GM12874 (cell line): ENCODE results near the gene HOXB2.

Experiments
- TF ChIP-seq, protein P1 (sequence below): IDR thresholded peaks from 2 replicates; pipeline ENCODE4 v1.5.1; 2011; ENCODE audit warnings: low read depth, mild to moderate bottlenecking, control low read depth, low read length, moderate library complexity; ENCODE audit not compliant: insufficient read depth

The HOXB2 gene

DNA sequence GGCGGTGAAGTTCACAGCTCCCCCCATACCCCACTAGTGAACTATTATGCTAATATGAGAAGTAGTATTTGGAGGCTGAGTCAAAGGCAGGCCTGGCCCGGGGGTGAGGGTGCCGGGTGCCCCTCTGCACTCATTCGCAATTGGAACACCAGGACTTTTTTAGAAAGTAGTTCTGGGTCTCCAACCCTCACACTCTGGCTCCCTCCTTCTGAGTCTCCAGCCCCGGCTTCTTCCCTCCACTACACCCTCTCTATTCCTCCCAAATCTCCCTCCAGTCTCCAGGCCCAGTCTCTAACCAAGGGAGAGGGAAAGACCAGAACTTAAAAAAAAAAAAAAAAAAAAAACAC lies 11.3 kb upstream of the HOXB2 start:
- TF ChIP-seq, protein P1, sequence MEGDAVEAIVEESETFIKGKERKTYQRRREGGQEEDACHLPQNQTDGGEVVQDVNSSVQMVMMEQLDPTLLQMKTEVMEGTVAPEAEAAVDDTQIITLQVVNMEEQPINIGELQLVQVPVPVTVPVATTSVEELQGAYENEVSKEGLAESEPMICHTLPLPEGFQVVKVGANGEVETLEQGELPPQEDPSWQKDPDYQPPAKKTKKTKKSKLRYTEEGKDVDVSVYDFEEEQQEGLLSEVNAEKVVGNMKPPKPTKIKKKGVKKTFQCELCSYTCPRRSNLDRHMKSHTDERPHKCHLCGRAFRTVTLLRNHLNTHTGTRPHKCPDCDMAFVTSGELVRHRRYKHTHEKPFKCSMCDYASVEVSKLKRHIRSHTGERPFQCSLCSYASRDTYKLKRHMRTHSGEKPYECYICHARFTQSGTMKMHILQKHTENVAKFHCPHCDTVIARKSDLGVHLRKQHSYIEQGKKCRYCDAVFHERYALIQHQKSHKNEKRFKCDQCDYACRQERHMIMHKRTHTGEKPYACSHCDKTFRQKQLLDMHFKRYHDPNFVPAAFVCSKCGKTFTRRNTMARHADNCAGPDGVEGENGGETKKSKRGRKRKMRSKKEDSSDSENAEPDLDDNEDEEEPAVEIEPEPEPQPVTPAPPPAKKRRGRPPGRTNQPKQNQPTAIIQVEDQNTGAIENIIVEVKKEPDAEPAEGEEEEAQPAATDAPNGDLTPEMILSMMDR, result no peak

DNA sequence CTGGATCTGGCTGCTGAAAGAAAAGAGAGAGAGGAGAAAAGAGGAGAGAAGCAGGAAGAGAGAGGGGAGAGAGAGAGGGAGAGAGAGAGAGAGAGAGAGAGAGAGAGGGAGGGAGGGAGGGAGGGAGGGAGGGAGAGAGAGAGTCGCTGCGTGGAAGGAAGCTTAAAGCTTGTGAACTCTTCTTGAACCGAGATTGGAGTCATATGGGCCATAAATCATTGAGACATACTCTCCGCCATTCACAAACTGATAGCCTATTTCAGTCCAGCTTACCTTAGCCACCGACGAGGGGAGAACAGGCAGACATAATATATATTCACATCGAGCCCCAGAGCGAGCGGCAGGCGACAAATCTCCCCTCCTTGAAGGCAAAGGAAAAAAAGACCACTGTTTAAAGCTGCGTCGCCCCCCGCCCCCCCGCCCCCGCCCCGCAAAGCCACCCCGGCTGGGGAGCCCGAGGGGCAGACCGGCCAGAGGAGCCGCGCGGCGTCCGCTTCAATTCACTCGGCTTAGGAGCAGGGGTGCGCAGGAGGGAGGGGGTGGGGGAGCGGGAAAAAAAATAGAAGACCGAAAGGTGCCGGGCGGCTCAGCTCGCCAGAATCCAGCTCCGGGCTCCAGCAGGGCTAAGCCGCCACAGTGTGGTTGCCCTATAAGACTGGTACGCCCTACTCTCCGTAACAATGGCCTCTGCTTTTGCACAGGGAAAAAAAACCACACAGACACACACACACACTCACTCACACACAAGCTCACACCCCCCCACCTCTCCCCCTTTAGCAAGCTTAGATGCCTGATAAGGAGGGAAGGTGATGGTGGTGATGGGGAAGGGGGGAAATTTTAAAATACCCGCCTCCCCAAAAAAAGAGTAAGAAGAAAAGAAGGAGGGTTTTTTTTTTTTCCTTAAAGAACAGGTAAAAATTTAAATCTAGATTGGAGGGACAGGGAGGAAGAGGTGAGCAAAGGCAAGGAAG lies 10.6 kb upstream of the HOXB2 start:
- TF ChIP-seq, protein P1, result no peak

DNA sequence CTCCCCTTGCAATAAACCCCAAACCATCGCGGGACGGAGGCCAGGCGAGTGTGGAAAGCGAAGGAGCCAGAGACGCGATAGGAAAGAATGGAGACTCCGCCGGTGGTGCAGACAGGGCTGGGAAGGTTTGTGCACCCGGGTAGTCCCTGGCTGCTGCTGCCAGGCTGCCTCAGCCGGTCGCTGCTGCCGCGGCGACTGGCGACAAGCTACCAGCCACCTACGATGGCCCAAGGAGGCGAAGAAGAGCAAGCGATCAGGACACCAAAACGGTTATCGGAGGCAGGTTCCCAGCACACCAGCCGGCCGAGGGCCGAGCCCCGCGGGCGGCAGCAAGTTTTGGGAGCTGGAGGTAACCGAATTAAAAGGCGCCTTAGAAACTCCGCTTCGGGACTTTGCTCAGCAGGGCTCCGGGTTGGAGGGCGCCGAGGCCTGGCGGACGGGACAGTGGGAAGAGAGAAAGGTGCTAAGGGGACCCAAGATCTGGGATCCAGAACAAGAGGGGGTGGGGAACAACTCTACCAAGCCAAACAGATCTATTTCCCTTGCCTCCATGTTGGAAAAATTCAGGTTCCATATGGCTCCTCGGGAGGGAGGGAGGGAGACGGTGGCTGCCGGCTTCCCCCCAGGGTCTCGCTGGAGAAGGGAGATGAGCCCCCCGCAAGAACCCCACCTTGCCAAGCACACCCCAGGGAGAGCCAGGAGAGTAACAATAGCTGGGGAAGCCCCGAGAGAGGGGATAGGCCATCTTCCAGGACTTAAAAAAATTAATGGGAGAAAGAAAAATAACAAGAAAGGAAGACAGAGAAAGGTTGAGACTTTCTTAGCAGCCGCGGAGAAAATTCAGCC lies 9.7 kb upstream of the HOXB2 start:
- TF ChIP-seq, protein P1, result no peak

DNA sequence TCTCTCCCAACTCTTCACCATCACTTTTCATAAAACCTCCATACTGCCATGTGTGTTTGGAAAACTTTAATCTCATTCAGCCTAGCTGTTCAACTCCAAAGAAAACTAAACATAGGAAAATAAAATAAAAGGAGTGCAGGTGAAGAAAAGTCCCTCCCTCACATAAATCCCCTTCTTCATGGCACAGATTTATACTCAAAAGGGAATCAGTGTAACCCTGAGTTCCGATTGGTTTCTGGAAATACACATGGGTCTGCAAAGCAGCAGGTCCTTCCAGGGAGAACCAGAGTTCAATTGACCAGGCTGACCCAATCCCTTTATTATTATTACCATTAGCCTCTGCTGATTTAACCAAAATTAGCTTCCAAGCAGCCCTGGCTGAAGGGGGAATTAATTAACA lies 8.9 kb upstream of the HOXB2 start:
- TF ChIP-seq, protein P1, result no peak

DNA sequence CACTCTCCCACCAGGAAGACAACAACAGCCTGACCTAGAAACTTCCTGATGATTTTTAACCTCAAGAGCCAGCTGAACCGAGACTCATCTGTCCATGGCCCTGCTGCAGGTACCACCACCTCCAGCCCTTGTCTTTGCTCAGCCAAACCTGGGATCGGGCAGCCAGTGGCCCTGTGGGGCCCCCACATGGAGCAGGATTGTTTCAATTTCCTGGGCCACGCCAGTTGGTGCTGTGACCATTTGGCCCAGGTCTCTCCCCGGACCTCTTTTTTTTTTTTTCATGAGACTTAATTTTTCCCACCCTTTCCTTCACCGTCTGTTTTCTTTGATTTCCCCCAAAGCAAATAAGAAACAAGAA lies 8.3 kb upstream of the HOXB2 start:
- TF ChIP-seq, protein P1, result no peak

DNA sequence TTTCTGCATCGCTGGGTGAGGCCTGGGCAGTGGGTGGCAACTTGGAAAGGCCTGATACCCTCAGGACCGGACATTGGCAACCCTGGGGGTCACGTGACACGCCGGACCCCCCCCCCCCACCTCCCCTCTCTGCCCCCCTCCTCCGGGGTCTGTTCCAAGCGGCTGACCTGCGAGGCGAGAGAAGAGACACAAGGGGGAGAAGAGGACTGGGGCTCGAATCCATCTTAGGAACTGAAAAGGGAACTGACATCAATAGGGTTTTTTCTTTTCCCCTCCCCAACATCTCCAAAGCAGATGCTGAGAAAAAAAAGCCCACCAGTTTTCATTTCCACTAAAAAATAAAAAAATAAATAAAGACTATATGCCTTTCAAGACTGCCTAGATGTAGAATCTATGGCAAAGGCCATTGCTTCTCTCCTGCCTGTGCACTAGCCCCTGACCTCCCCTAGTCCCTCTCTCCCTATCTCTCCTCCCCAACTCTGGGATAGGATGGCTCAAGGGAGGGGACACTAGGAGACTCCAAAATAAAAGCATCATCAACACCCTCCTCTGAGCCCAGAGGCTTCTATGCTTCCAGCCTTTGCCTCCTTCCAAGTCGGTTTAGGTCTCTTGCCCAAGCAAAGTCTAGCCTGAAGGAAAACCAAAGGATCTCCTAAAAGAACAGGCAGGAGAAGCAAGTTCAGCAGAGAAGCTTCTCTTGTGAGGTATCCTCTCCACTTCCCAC lies 7.7 kb upstream of the HOXB2 start:
- TF ChIP-seq, protein P1, result no peak
